ENCODE results near the gene CBFA2T3. TPM values are rescaled to one million over a fixed set of nuclear protein-coding genes. Genes with fewer than 3 reads are reported as not detected.

The CBFA2T3 gene
- total and polyA plus RNA-seq, 2 donors (not counting 1 experiment from before 2014, with no cell fraction given) = 40.8 to 58.3 TPM

DNA sequence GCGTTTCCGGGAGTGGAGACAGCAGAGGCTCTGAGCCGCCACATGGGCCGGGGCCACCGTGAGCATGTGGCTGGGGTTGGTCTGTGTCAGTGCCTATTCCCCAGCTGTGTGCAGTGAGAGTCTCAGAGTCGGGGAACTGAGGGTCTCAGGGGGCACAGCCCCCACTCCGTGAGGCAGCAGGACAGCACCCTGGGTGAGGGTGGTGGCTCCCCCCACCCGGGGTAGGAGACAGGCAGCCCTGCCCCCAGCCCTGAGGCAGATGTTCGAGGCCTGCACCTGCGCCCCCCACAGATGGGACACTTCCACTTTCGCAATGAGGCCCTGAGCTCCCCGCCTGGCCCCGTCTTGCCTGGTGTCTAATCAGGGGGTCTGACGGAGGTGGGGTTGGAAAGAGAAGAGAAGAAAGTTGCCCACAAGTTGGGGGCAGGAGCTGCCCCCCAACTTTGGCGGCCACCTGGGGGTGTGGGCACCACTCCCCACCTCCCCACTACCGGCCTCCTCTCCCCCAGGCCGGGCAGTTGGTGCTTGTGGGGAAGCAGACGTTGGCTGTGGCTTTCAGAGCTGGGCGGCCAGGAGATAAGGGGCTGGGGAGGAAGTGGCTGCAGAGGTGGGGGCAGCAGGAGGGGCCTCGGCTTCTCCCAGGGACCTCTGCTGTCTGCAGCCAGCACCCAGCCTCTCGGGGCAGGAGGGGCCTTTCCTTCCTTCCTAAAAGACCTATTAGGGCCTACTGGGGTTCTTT is 1.8 kb upstream of the CBFA2T3 start:
- H3K4me1 ChIP-seq (ENCODE audit: control insufficient read depth in 2 of 2, insufficient read depth in 2 of 2, low read length in 2 of 2) = peaks cover 80 to 93% of the 10 kb centered on the region in 2 donors
- H3K4me2 ChIP-seq (replicated peaks; ENCODE audit: low read depth, low read length, poor library complexity, severe bottlenecking) = peak overlapping the region; percentile 99
- intact Hi-C loops (cut with micrococcal nuclease) = loop anchor here (1.0 to 2.0 kb wide), 2 partner anchors 10 to 42 kb away; no protein-coding TSS in a partner anchor
- peak; percentile 88 for DNase-seq
- Mint-ChIP-seq H3K27ac (peak overlapping the region; percentile 94), H3K4me3 (peak overlapping the region; percentile 83), H3K9me3 (ENCODE audit: insufficient read depth) (no peaks in the 10 kb centered on the region), H3K27me3 (no peaks in the 10 kb centered on the region), H3K4me1 (peaks cover 87% of the 10 kb centered on the region)
- peaks cover 6% of the 10 kb centered on the region for H4K20me1 ChIP-seq (ENCODE audit: control insufficient read depth, insufficient read depth, low read length, poor library complexity, severe bottlenecking)
- peak overlapping the region; percentile 81 for H3K9ac ChIP-seq (ENCODE audit: low read length)
- peaks cover 0 to 6% (median 0%) of the 10 kb centered on the region in 3 donors for H3K9me3 ChIP-seq (ENCODE audit: control extremely low read depth in 1 of 3, control insufficient read depth in 2 of 3, insufficient read depth in 1 of 3, low read length in 2 of 3)
- H3K4me3 ChIP-seq (ENCODE audit: control extremely low read depth in 1 of 5, extremely low read depth in 1 of 5, insufficient read depth in 1 of 5, low read depth in 2 of 5, low read length in 4 of 5) = peak overlapping the region in 4 of 5 experiments; percentile 6 to 76 (median 20)
- no peak for TF ChIP-seq EZH2 (IDR thresholded peaks at IDR 0.05; ENCODE audit: borderline replicate concordance, insufficient read depth, low read depth, low read length, poor library complexity, severe bottlenecking)
- TF ChIP-seq, protein P1, sequence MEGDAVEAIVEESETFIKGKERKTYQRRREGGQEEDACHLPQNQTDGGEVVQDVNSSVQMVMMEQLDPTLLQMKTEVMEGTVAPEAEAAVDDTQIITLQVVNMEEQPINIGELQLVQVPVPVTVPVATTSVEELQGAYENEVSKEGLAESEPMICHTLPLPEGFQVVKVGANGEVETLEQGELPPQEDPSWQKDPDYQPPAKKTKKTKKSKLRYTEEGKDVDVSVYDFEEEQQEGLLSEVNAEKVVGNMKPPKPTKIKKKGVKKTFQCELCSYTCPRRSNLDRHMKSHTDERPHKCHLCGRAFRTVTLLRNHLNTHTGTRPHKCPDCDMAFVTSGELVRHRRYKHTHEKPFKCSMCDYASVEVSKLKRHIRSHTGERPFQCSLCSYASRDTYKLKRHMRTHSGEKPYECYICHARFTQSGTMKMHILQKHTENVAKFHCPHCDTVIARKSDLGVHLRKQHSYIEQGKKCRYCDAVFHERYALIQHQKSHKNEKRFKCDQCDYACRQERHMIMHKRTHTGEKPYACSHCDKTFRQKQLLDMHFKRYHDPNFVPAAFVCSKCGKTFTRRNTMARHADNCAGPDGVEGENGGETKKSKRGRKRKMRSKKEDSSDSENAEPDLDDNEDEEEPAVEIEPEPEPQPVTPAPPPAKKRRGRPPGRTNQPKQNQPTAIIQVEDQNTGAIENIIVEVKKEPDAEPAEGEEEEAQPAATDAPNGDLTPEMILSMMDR (IDR thresholded peaks at IDR 0.05) = no peak
- H3K79me2 ChIP-seq (ENCODE audit: control insufficient read depth, insufficient read depth, low read length) = peaks cover 58% of the 10 kb centered on the region
- CTCF ChIA-PET = interaction anchor here (0.8 to 1.9 kb wide), 5 partner anchors 10 to 120 kb away, joined by 3 to 10 read pairs (median 4); no protein-coding TSS in a partner anchor
- 0% methylated on average over 18 of the region's 21 CpGs for WGBS (ENCODE audit: insufficient coverage)
- H3K27me3 ChIP-seq (replicated peaks in 1 of 4; ENCODE audit: control extremely low read depth in 1 of 4, control insufficient read depth in 3 of 4, insufficient read depth in 4 of 4, low read length in 3 of 4) = no peaks in the 10 kb centered on the region
- POLR2A ChIA-PET = interaction anchor here (0.7 to 4.0 kb wide), 7 partner anchors 11 to 137 kb away, joined by 3 to 53 read pairs (median 3); no protein-coding TSS in a partner anchor
- peak overlapping the region; percentile 84 to 85 for H3K27ac ChIP-seq (ENCODE audit: low read length in 2 of 2)
- peak; percentile 56 for ATAC-seq (ENCODE audit: low read depth)
- peak overlapping the region; percentile 55 for H2AFZ ChIP-seq (ENCODE audit: insufficient read depth, low read depth, low read length, poor library complexity, severe bottlenecking)
- no peaks in the 10 kb centered on the region for H3K36me3 ChIP-seq (replicated peaks in 1 of 2; ENCODE audit: control extremely low read depth in 1 of 2, control insufficient read depth in 1 of 2, extremely low read depth in 1 of 2, insufficient read depth in 2 of 2, low read length in 1 of 2)

All from B cell (primary cell).